Hepatocyte (in vitro differentiated cells): ENCODE data around the gene CCR7. TPM values are rescaled to one million over a fixed set of nuclear protein-coding genes. Genes with fewer than 3 reads are reported as not detected.

Source experiments
- DNase-seq: peaks from one replicate; pipeline ENCODE4 v3.0.0-alpha.2; 2016; ENCODE audit warnings: low spot score
- H2AFZ ChIP-seq: fragments of 200-600 bp; sonication (generic); 2 replicates; pipeline ENCODE4 v1.6.0; 2016; ENCODE audit warnings: antibody characterized with exemption, mild to moderate bottlenecking
- H3K27ac ChIP-seq: fragments of 200-600 bp; sonication (generic); 2 replicates; pipeline ENCODE4 v1.5.1; 2016; ENCODE audit warnings: mild to moderate bottlenecking
- H3K27me3 ChIP-seq: fragments of 200-600 bp; sonication (generic); 2 replicates; pipeline ENCODE4 v1.6.1; 2016
- H3K36me3 ChIP-seq: fragments of 200-600 bp; sonication (generic); replicated peaks from 2 replicates; pipeline ENCODE4 v1.5.1; 2016; ENCODE audit warnings: low read depth; ENCODE audit not compliant: insufficient read depth
- H3K4me1 ChIP-seq: fragments of 200-600 bp; sonication (generic); 2 replicates; pipeline ENCODE4 v1.5.1; 2016; ENCODE audit warnings: mild to moderate bottlenecking, moderate library complexity; ENCODE audit not compliant: insufficient read depth
- H3K4me2 ChIP-seq: fragments of 200-600 bp; sonication (generic); 2 replicates; pipeline ENCODE4 v1.6.0; 2016
- H3K4me3 ChIP-seq: fragments of 200-600 bp; sonication (generic); 2 replicates; pipeline ENCODE4 v1.5.1; 2016; ENCODE audit warnings: mild to moderate bottlenecking
- H3K79me2 ChIP-seq: fragments of 200-600 bp; sonication (generic); 2 replicates; pipeline ENCODE4 v1.6.0; 2017; ENCODE audit warnings: mild to moderate bottlenecking
- H3K9me2 ChIP-seq: fragments of 200-600 bp; sonication (generic); replicated peaks from 2 replicates; pipeline ENCODE4 v1.6.0; 2017; ENCODE audit warnings: mild to moderate bottlenecking; ENCODE audit not compliant: insufficient read depth
- H3K9me3 ChIP-seq: fragments of 200-600 bp; sonication (generic); 2 replicates; pipeline ENCODE4 v1.5.1; 2016; ENCODE audit warnings: low read depth, mild to moderate bottlenecking
- H4K20me1 ChIP-seq: fragments of 200-600 bp; sonication (generic); 2 replicates; pipeline ENCODE4 v1.6.0; 2016; ENCODE audit warnings: mild to moderate bottlenecking; ENCODE audit not compliant: insufficient read depth, poor library complexity, severe bottlenecking
- EZH2 ChIP-seq: fragments of 200-600 bp; sonication (generic); IDR thresholded peaks from 2 replicates; pipeline ENCODE4 v1.6.1; 2016; ENCODE audit warnings: antibody characterized with exemption, mild to moderate bottlenecking, borderline replicate concordance
- EZH2phosphoT487 ChIP-seq: fragments of 200-600 bp; sonication (generic); IDR thresholded peaks from one replicate; pipeline ENCODE4 v1.6.1; 2018; ENCODE audit warnings: antibody characterized with exemption, mild to moderate bottlenecking, low read depth, moderate library complexity; ENCODE audit not compliant: unreplicated experiment, severe bottlenecking
- WGBS: methylation state at CpG from one replicate; pipeline ENCODE4 v1.1.6; 2016; ENCODE audit warnings: low lambda C conversion rate; ENCODE audit errors: missing lambda C conversion rate; 5-methylcytosine and 5-hydroxymethylcytosine counted together
- polyA plus RNA-seq: library from polyadenylated mRNA; unstranded; fragments of >200 nt; fragmentation: Nextera tagmentation; extraction: Ambion mirVana; gene quantifications from 2 replicates; pipeline ENCODE4 v1.2.1, GENCODE V29; 2016
- total RNA-seq: library from RNA; depleted of rRNA; stranded (reverse); fragments of >200 nt; gene quantifications from 2 replicates; pipeline ENCODE4 v1.2.3, GENCODE V29; 2014
- TF ChIP-seq, protein P1 (sequence below): fragments of 200-600 bp; sonication (generic); IDR thresholded peaks from 2 replicates; pipeline ENCODE4 v1.5.1; 2016; ENCODE audit warnings: antibody characterized with exemption, mild to moderate bottlenecking; ENCODE audit not compliant: poor library complexity

CCR7 gene
- total and polyA plus RNA-seq, 2 experiments from 2014 or later = 2.8 to 4.1 TPM

DNA sequence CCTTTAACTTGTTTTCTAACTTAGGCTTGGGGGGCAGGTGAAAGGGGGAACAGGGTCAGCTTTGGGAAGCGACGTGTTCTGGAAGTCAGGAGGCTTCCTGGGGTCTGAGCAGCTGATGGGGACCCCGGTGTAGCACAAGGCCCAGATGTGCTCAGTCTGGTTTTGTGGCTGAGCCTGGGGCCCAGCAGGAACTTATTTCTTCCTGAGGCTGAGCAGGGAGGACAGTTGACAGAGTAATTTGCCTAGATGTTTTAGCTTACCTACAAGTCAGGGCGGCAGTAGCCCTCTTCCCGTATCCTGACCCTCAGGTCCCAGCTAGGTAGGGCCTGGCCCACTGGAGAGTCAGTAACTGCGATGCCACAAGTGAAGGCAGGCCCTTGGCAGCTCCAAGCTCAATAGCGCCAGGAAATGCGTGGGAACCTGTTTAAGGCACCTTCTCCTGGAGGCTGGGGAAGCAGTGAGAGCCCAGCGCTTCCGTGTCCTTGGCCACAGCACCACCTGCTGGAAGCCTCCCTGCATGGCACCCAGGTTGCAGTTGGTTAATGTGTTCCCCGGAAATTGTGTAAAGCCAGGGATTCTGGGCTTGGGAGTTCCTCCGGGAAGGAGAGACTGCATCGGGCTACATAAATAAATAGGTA lies 5.2 kb downstream of the CCR7 start:
- Histone ChIP-seq H3K9me2 (no peaks in the 10 kb centered on the region), H3K9me3 (no peaks in the 10 kb centered on the region), H3K4me1 (peaks cover 26% of the 10 kb centered on the region), H2AFZ (no peak overlapping the region), H3K36me3 (no peaks in the 10 kb centered on the region), H3K27me3 (no peaks in the 10 kb centered on the region), H3K4me2 (peak overlapping the region; percentile 40), H4K20me1 (no peaks in the 10 kb centered on the region), H3K4me3 (no peak overlapping the region), H3K79me2 (no peaks in the 10 kb centered on the region), H3K27ac (peak overlapping the region; percentile 52)
- WGBS = 33% methylated on average over 13 of the region's 13 CpGs
- no peak for TF ChIP-seq EZH2
- TF ChIP-seq EZH2phosphoT487 = no peak
- TF ChIP-seq, protein P1, sequence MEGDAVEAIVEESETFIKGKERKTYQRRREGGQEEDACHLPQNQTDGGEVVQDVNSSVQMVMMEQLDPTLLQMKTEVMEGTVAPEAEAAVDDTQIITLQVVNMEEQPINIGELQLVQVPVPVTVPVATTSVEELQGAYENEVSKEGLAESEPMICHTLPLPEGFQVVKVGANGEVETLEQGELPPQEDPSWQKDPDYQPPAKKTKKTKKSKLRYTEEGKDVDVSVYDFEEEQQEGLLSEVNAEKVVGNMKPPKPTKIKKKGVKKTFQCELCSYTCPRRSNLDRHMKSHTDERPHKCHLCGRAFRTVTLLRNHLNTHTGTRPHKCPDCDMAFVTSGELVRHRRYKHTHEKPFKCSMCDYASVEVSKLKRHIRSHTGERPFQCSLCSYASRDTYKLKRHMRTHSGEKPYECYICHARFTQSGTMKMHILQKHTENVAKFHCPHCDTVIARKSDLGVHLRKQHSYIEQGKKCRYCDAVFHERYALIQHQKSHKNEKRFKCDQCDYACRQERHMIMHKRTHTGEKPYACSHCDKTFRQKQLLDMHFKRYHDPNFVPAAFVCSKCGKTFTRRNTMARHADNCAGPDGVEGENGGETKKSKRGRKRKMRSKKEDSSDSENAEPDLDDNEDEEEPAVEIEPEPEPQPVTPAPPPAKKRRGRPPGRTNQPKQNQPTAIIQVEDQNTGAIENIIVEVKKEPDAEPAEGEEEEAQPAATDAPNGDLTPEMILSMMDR = peak; percentile 98
- peak; percentile 94 for DNase-seq

DNA sequence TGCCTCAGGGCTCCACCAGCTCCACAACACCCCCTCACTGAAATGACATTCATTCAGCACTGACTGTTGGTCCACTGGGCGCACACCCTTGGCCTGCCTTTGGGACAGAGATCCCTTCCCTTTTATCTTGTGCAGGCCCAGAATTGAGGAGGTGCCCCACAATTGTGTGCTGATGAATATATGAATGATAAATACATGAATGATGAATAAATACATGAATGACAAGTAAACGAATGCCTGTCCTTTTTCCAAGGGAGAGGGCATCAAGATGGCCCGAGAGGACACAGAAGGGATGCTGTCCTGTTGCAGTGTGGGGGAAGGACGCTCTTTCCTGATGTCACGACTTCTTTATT lies 5.7 kb downstream of the CCR7 start:
- TF ChIP-seq, protein P1 = no peak
- no peak for TF ChIP-seq EZH2phosphoT487
- TF ChIP-seq EZH2 = no peak
- H3K4me3 ChIP-seq = no peak overlapping the region

DNA sequence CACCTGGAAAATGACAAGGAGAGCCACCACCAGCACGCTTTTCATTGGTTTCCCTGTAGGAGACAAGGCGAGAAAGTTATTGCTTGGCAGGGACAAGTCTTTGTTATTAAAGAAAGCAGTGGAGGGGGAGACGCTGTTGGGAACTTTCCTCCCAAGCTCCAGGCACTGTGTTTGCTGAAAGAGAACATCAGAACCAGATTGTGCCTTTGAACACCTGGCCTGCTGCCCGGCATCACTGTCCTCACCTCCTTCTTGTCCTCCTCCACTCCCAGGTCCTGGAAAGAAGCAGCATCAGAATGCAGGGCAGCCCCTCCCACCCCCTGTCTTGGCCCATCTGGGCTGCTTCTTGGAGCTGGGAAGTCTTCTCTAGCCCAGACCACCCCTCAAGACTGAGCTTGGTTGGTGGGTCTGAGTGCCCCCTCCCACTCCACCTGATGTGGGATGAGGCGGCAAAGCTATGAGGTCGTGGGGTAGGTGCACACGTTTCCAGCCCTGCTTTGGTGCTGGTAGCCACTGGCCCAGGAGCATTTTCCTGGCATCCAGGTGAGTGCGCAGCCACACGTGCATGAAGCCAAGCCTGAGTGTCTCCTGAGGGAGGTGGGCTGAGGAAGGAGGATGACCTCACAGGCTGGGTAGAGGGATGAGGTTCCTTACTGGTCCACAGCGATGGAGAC lies 6.2 kb downstream of the CCR7 start:
- Histone ChIP-seq H3K4me1 (peaks cover 27% of the 10 kb centered on the region), H3K27ac (peak overlapping the region; percentile 31), H2AFZ (no peak overlapping the region), H3K4me2 (no peak overlapping the region), H3K27me3 (no peaks in the 10 kb centered on the region), H3K79me2 (no peaks in the 10 kb centered on the region), H4K20me1 (no peaks in the 10 kb centered on the region), H3K4me3 (no peak overlapping the region), H3K9me2 (no peaks in the 10 kb centered on the region), H3K9me3 (no peaks in the 10 kb centered on the region), H3K36me3 (no peaks in the 10 kb centered on the region)
- TF ChIP-seq, protein P1 = no peak
- no peak for TF ChIP-seq EZH2phosphoT487
- no peak for TF ChIP-seq EZH2
- WGBS = 87% methylated on average over 10 of the region's 10 CpGs
- DNase-seq = no peak

More for the DNA sequence above, 5.7 kb downstream of the CCR7 start:
- H3K79me2 ChIP-seq = no peaks in the 10 kb centered on the region
- 89% methylated on average over 5 of the region's 5 CpGs for WGBS
- peak overlapping the region; percentile 52 for H3K27ac ChIP-seq
- H3K4me2 ChIP-seq = no peak overlapping the region
- no peak for DNase-seq
- H3K36me3 ChIP-seq = no peaks in the 10 kb centered on the region
- H4K20me1 ChIP-seq = no peaks in the 10 kb centered on the region
- peaks cover 26% of the 10 kb centered on the region for H3K4me1 ChIP-seq
- no peak overlapping the region for H2AFZ ChIP-seq
- H3K27me3 ChIP-seq = no peaks in the 10 kb centered on the region
- H3K9me2 ChIP-seq = no peaks in the 10 kb centered on the region
- no peaks in the 10 kb centered on the region for H3K9me3 ChIP-seq
